IMR-90 (cell line): Measurements from ENCODE around the gene MRC2. TPM values are rescaled to one million over a fixed set of nuclear protein-coding genes. Genes with fewer than 3 reads are reported as not detected.

Experiments used
- ATAC-seq: fragments of 200-7000 bp; cut with Tn5 transposase; 2 replicates; pipeline ENCODE4 v1.9.1; 2020; ENCODE audit warnings: low read depth, mild to moderate bottlenecking, moderate library complexity
- BruUV-seq: library from RNA; stranded (reverse); fragments of 400-500 nt; replicated peaks from 2 replicates; lab custom pipeline; 2021; lab: Mats Ljungman, UMichigan
- CTCF ChIA-PET: fragments of 300-600 bp; formaldehyde crosslinking; extraction: SDS; loops from one replicate; lab custom pipeline; 2021; ENCODE audit warnings: antibody characterized with exemption; lab: Yijun Ruan, JAX
- POLR2A ChIA-PET: fragments of 300-600 bp; sonication (Branson Sonifier 250); formaldehyde crosslinking; loops from one replicate; lab custom pipeline; 2022; ENCODE audit warnings: antibody characterized with exemption; ENCODE audit not compliant: unreplicated experiment; lab: Charles Lee
- DNase-seq: peaks from one replicate; pipeline ENCODE4 v3.0.0; 2013
- H2AFZ ChIP-seq: replicated peaks from 2 replicates; pipeline ENCODE3; 2013; ENCODE audit warnings: low read length, mild to moderate bottlenecking; ENCODE audit not compliant: poor library complexity
- H2AK5ac ChIP-seq: 2 replicates; pipeline ENCODE4 v1.6.1; 2013; ENCODE audit warnings: low read depth, low read length, inconsistent platforms
- H2AK9ac ChIP-seq: replicated peaks from 2 replicates; pipeline ENCODE3; 2013; ENCODE audit warnings: mild to moderate bottlenecking, low read depth, low read length, moderate library complexity; ENCODE audit not compliant: poor library complexity
- H2BK120ac ChIP-seq: 2 replicates; pipeline ENCODE4 v1.6.1; 2013; ENCODE audit warnings: low read depth, low read length, inconsistent platforms
- H2BK15ac ChIP-seq: 3 replicates; pipeline ENCODE4 v1.6.1; 2013; ENCODE audit warnings: low read depth, low read length, inconsistent platforms
- H2BK20ac ChIP-seq: 2 replicates; pipeline ENCODE4 v1.6.1; 2013; ENCODE audit warnings: low read depth, mild to moderate bottlenecking, inconsistent platforms, low read length, moderate library complexity
- H2BK5ac ChIP-seq: 2 replicates; pipeline ENCODE4 v1.6.1; 2013; ENCODE audit warnings: mild to moderate bottlenecking, low read depth, low read length, inconsistent platforms; ENCODE audit not compliant: poor library complexity, severe bottlenecking
- H3K14ac ChIP-seq: replicated peaks from 2 replicates; pipeline ENCODE4 v1.6.1; 2013; ENCODE audit warnings: low read depth, low read length, inconsistent platforms
- H3K18ac ChIP-seq: 2 replicates; pipeline ENCODE4 v1.6.1; 2013; ENCODE audit warnings: low read depth, low read length, control low read depth
- H3K23ac ChIP-seq: 2 replicates; pipeline ENCODE4 v1.6.1; 2013; ENCODE audit warnings: low read depth, low read length, inconsistent platforms
- H3K27ac ChIP-seq: 2 replicates; pipeline ENCODE4 v1.5.1; 2013; ENCODE audit warnings: mild to moderate bottlenecking, control low read depth, low read length; ENCODE audit not compliant: insufficient read depth
- H3K27me3 ChIP-seq: 2 replicates; pipeline ENCODE4 v1.6.1; 2013; ENCODE audit warnings: low read length; ENCODE audit not compliant: control insufficient read depth, insufficient read depth
- H3K36me3 ChIP-seq: 2 replicates; pipeline ENCODE4 v1.6.1; 2013; ENCODE audit warnings: low read length, mixed read lengths; ENCODE audit not compliant: control insufficient read depth, insufficient read depth
- H3K4ac ChIP-seq: 2 replicates; pipeline ENCODE4 v1.6.1; 2013; ENCODE audit warnings: low read depth, low read length, inconsistent platforms
- H3K4me1 ChIP-seq: 2 replicates; pipeline ENCODE4 v1.6.1; 2013; ENCODE audit warnings: low read length, mixed read lengths; ENCODE audit not compliant: control insufficient read depth, insufficient read depth
- H3K4me2 ChIP-seq: 2 replicates; pipeline ENCODE4 v1.6.1; 2013; ENCODE audit warnings: low read depth, mild to moderate bottlenecking, control low read depth, low read length, moderate library complexity
- H3K4me3 ChIP-seq: 2 replicates; pipeline ENCODE4 v1.5.1; 2013; ENCODE audit warnings: low read depth, mild to moderate bottlenecking, control low read depth, low read length, moderate library complexity; ENCODE audit not compliant: insufficient read depth
- H3K56ac ChIP-seq: 2 replicates; pipeline ENCODE4 v1.6.1; 2013; ENCODE audit warnings: low read length, inconsistent platforms; ENCODE audit not compliant: insufficient read depth; ENCODE audit errors: extremely low read depth
- H3K79me1 ChIP-seq, 2 experiments: 2 replicates each; pipeline ENCODE4 v1.6.1; 2013; ENCODE audit warnings: low read length in 2 of 2, inconsistent platforms in 1 of 2, low read depth in 1 of 2
- H3K9ac ChIP-seq: 2 replicates; pipeline ENCODE4 v1.6.1; 2013; ENCODE audit warnings: low read depth, low read length, control low read depth
- H3K9me1 ChIP-seq: 2 replicates; pipeline ENCODE4 v1.6.1; 2013; ENCODE audit warnings: low read length, inconsistent platforms; ENCODE audit not compliant: insufficient read depth
- H3K9me3 ChIP-seq: 2 replicates; pipeline ENCODE4 v1.6.1; 2013; ENCODE audit warnings: low read length; ENCODE audit not compliant: control insufficient read depth, insufficient read depth
- H4K20me1 ChIP-seq: 2 replicates; pipeline ENCODE4 v1.6.1; 2013; ENCODE audit warnings: low read length, inconsistent platforms; ENCODE audit not compliant: insufficient read depth
- H4K5ac ChIP-seq: 2 replicates; pipeline ENCODE4 v1.6.1; 2013; ENCODE audit warnings: mild to moderate bottlenecking, low read depth, low read length, control low read depth
- H4K8ac ChIP-seq, 2 experiments: 2 replicates each; pipeline ENCODE4 v1.6.1; 2013; ENCODE audit warnings: low read depth in 2 of 2, low read length in 2 of 2, control low read depth in 1 of 2, inconsistent platforms in 1 of 2
- H4K91ac ChIP-seq: 2 replicates; pipeline ENCODE4 v1.6.1; 2013; ENCODE audit warnings: low read depth, low read length, inconsistent platforms; ENCODE audit not compliant: insufficient read depth
- BHLHE40 ChIP-seq: fragments of 150-350 bp; IDR thresholded peaks from 2 replicates; pipeline ENCODE4 v1.6.1; 2016; ENCODE audit warnings: mild to moderate bottlenecking, low read depth, low read length
- CHD1 ChIP-seq: IDR thresholded peaks from 2 replicates; pipeline ENCODE4 v1.6.1; 2012; ENCODE audit warnings: low read depth, low read length, improper control_type of control experiment
- CTCF ChIP-seq: conservative IDR thresholded peaks from 2 replicates; pipeline ENCODE4 v1.5.1; 2012; ENCODE audit warnings: mild to moderate bottlenecking, low read depth, low read length, improper control_type of control experiment
- ELK1 ChIP-seq: fragments of 150-350 bp; IDR thresholded peaks from 2 replicates; pipeline ENCODE4 v1.6.1; 2016; ENCODE audit warnings: low read depth, mild to moderate bottlenecking, low read length, moderate library complexity, borderline replicate concordance
- FOS ChIP-seq: fragments of 150-350 bp; IDR thresholded peaks from 2 replicates; pipeline ENCODE4 v1.6.1; 2016; ENCODE audit warnings: low read depth, low read length
- MAFK ChIP-seq: IDR thresholded peaks from 2 replicates; pipeline ENCODE4 v1.6.1; 2012; ENCODE audit warnings: low read depth, low read length, improper control_type of control experiment
- MAZ ChIP-seq: IDR thresholded peaks from 2 replicates; pipeline ENCODE4 v1.6.1; 2012; ENCODE audit warnings: low read depth, mild to moderate bottlenecking, low read length, improper control_type of control experiment, moderate library complexity, borderline replicate concordance
- MXI1 ChIP-seq: IDR thresholded peaks from 2 replicates; pipeline ENCODE4 v1.6.1; 2012; ENCODE audit warnings: low read depth, mild to moderate bottlenecking, low read length, moderate library complexity, borderline replicate concordance
- NFE2L2 ChIP-seq: fragments of 150-350 bp; IDR thresholded peaks from 2 replicates; pipeline ENCODE4 v1.6.1; 2016; ENCODE audit warnings: low read depth, mild to moderate bottlenecking, low read length
- POLR2A ChIP-seq: IDR thresholded peaks from 2 replicates; pipeline ENCODE4 v1.6.1; 2012; ENCODE audit warnings: mild to moderate bottlenecking, low read depth, low read length
- RAD21 ChIP-seq: IDR thresholded peaks from 2 replicates; pipeline ENCODE4 v1.6.1; 2012; ENCODE audit warnings: low read length, improper control_type of control experiment
- RFX5 ChIP-seq: IDR thresholded peaks from 2 replicates; pipeline ENCODE4 v1.8.0; 2012; ENCODE audit warnings: low read depth, mild to moderate bottlenecking, low read length, moderate library complexity
- WGBS, 2 experiments: methylation state at CpG; one replicate each; pipeline versions ENCODE4 v1.1.5 to v1.1.7; 2013; ENCODE audit warnings: missing lambda C conversion rate in 2 of 2; ENCODE audit not compliant: insufficient read length in 1 of 2; ENCODE audit errors: extremely low coverage in 2 of 2; 5-methylcytosine and 5-hydroxymethylcytosine counted together
- dilution Hi-C: fragments of 300-500 bp; cut with HindIII; formaldehyde crosslinking; loops from one replicate; pipeline ENCODE4 v1.14.3; 2018; ENCODE audit warnings: low sequenced_read_pairs; ENCODE audit not compliant: unreplicated experiment
- in situ Hi-C: fragments of 300-500 bp; cut with MboI; formaldehyde crosslinking; loops from 3 replicates; pipeline ENCODE4 v1.14.3; 2019; ENCODE audit warnings: low sequenced_read_pairs, inconsistent platforms, mixed read lengths
- intact Hi-C: fragments of 100-400 bp; cut with micrococcal nuclease; formaldehyde crosslinking; loops from 2 replicates; pipeline ENCODE4 v1.10.0; 2022
- polyA plus RNA-seq, 3 experiments: library from polyadenylated mRNA; depleted of rRNA; stranded (reverse); fragments of >200 nt; gene quantifications; 2 replicates each; pipeline ENCODE4 v1.2.3, GENCODE V29; 2012; ENCODE audit warnings: low replicate concordance in 1 of 3
- total RNA-seq: library from RNA; depleted of rRNA; stranded (reverse); fragments of >200 nt; gene quantifications from 2 replicates; pipeline ENCODE4 v1.2.3, GENCODE V29; 2012

MRC2 gene
- total and polyA plus RNA-seq, 2 of the 4 experiments (the other 2 are of a cell fraction) = 39.3 to 137 TPM

- H3K4ac ChIP-seq = no peak overlapping the region
- no peak overlapping the region for H2BK5ac ChIP-seq
- no peak overlapping the region for H3K18ac ChIP-seq
- in situ Hi-C loops = no loop called here
- H2BK15ac ChIP-seq = no peak overlapping the region
- no peak overlapping the region for H2AK9ac ChIP-seq
- no peak for ATAC-seq
- peaks cover 6% of the 10 kb centered on the region for H3K9me1 ChIP-seq
- WGBS, 2 experiments = no CpG with 5 or more reads among the region's 1 CpG
- no peak overlapping the region for H2BK120ac ChIP-seq
- H2BK20ac ChIP-seq = no peak overlapping the region
- no peak overlapping the region for H3K9ac ChIP-seq
- H3K9me3 ChIP-seq = no peaks in the 10 kb centered on the region
- no peak overlapping the region for H4K8ac ChIP-seq
- TF ChIP-seq RAD21 (no peak), ELK1 (no peak), MAFK (no peak), MAZ (no peak), BHLHE40 (no peak), POLR2A (no peak), FOS (no peak), CHD1 (no peak), MXI1 (no peak), CTCF (no peak), RFX5 (no peak), NFE2L2 (no peak)
- H3K27ac ChIP-seq = no peak overlapping the region
- intact Hi-C loops = no loop called here
- no peak for DNase-seq
- dilution Hi-C loops = no loop called here
- no peak overlapping the region for H3K4me3 ChIP-seq
- no TSS peak for BruUV-seq
- no peak overlapping the region for H4K91ac ChIP-seq
- no peak overlapping the region for H2AFZ ChIP-seq
- ChIA-PET CTCF (no interaction called here), POLR2A (no interaction called here)
- H4K5ac ChIP-seq = no peak overlapping the region
- H2AK5ac ChIP-seq = no peak overlapping the region
- H3K27me3 ChIP-seq = no peaks in the 10 kb centered on the region
- H4K20me1 ChIP-seq = no peaks in the 10 kb centered on the region
- no peak overlapping the region for H3K23ac ChIP-seq
- H3K4me2 ChIP-seq = no peak overlapping the region
- no peaks in the 10 kb centered on the region for H3K36me3 ChIP-seq
- H3K56ac ChIP-seq = no peak overlapping the region
- no peak overlapping the region for H3K14ac ChIP-seq
- H3K4me1 ChIP-seq = peaks cover 6% of the 10 kb centered on the region
- H3K79me1 ChIP-seq = no peaks in the 10 kb centered on the region
Observed at GRCh38 chr17:62719586-62719985, 92.1 kb downstream of the MRC2 start.
